PFSK-1 (cell line): Measurements from ENCODE around the gene EIPR1.

Experiments used
- POLR2AphosphoS5 ChIP-seq: IDR thresholded peaks from 2 replicates; pipeline ENCODE4 v1.6.1; 2012; ENCODE audit warnings: low read depth, mild to moderate bottlenecking, control low read depth, low read length, moderate library complexity
- TF ChIP-seq, protein P1 (sequence below), 2 experiments: IDR thresholded peaks; 2 replicates each; pipeline versions ENCODE4 v1.6.1 to v1.8.0; 2011 to 2012; ENCODE audit warnings: low read depth in 2 of 2, low read length in 2 of 2, control low read depth in 1 of 2, inconsistent platforms in 1 of 2, mild to moderate bottlenecking in 1 of 2, moderate library complexity in 1 of 2; ENCODE audit not compliant: insufficient read depth in 1 of 2

DNA sequence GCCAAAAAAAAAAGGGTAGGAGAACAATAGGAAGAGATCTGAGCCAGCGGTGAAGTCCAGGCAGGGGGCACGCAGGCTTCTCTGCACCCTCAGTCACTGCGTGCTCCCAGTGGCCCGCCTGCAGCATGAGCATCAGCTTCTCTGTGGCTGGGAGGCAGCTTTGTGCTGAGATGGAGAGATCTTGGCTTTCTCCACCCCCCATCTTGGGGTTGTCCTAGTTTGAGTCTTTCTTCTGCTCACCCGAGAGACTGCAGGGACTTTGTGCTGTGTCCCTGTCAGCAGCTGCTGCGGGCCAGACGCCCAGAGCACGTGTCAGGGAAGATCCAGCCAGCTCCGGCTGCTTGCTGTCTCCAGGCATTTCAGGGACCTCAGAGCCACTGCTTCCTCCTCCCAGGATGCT, 22.2 kb upstream of the EIPR1 start:
- no peak for TF ChIP-seq POLR2AphosphoS5
- TF ChIP-seq, protein P1, sequence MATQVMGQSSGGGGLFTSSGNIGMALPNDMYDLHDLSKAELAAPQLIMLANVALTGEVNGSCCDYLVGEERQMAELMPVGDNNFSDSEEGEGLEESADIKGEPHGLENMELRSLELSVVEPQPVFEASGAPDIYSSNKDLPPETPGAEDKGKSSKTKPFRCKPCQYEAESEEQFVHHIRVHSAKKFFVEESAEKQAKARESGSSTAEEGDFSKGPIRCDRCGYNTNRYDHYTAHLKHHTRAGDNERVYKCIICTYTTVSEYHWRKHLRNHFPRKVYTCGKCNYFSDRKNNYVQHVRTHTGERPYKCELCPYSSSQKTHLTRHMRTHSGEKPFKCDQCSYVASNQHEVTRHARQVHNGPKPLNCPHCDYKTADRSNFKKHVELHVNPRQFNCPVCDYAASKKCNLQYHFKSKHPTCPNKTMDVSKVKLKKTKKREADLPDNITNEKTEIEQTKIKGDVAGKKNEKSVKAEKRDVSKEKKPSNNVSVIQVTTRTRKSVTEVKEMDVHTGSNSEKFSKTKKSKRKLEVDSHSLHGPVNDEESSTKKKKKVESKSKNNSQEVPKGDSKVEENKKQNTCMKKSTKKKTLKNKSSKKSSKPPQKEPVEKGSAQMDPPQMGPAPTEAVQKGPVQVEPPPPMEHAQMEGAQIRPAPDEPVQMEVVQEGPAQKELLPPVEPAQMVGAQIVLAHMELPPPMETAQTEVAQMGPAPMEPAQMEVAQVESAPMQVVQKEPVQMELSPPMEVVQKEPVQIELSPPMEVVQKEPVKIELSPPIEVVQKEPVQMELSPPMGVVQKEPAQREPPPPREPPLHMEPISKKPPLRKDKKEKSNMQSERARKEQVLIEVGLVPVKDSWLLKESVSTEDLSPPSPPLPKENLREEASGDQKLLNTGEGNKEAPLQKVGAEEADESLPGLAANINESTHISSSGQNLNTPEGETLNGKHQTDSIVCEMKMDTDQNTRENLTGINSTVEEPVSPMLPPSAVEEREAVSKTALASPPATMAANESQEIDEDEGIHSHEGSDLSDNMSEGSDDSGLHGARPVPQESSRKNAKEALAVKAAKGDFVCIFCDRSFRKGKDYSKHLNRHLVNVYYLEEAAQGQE (IDR thresholded peaks at IDR 0.05; ENCODE audit: insufficient read depth in 1 of 2, low read depth in 2 of 2, low read length in 2 of 2): no peak
